SK-N-SH (cell line): ENCODE measurements around the gene ELP1. TPM values are rescaled to one million over a fixed set of nuclear protein-coding genes. Genes with fewer than 3 reads are reported as not detected.

ENCODE experiments used
- CTCF ChIA-PET: fragments of 300-600, 350-600 bp; formaldehyde crosslinking; extraction: SDS; loops from one replicate; lab custom pipeline; 2021; lab: Yijun Ruan, JAX
- POLR2A ChIA-PET: fragments of 350-600 bp; sonication (Branson Sonifier 250); formaldehyde crosslinking; extraction: SDS; loops from one replicate; lab custom pipeline; 2020; ENCODE audit warnings: antibody characterized with exemption, inconsistent platforms; lab: Yijun Ruan, JAX
- DNase-seq: peaks from one replicate; pipeline ENCODE4 v3.0.0; 2012
- H2AFZ ChIP-seq: fragments of 200-600 bp; sonication (generic); 2 replicates; pipeline ENCODE4 v1.8.1; 2016; ENCODE audit warnings: antibody characterized with exemption, mild to moderate bottlenecking, low read depth
- H3F3A ChIP-seq: fragments of 200-600 bp; sonication (generic); replicated peaks from 2 replicates; pipeline ENCODE3; 2016; ENCODE audit warnings: antibody characterized with exemption, mild to moderate bottlenecking; ENCODE audit not compliant: insufficient read depth
- H3K27ac ChIP-seq, 2 experiments: fragments of 200-500 bp in 1 of 2; fragments of 200-600 bp in 1 of 2; sonication (Bioruptor generic) in 1 of 2; sonication (generic), shearing (Covaris generic) in 1 of 2; 2 replicates each; pipeline versions ENCODE4 v1.5.1 to v1.6.1; 2014 to 2016; ENCODE audit warnings: low read depth in 2 of 2, inconsistent platforms in 1 of 2, low read length in 1 of 2, mild to moderate bottlenecking in 1 of 2, mixed read lengths in 1 of 2
- H3K27me3 ChIP-seq: fragments of 200-600 bp; sonication (generic), shearing (Covaris generic); 2 replicates; pipeline ENCODE4 v1.6.1; 2016; ENCODE audit warnings: mixed run types; ENCODE audit not compliant: insufficient read depth
- H3K36me3 ChIP-seq, 2 experiments: fragments of 200-500 bp in 1 of 2; fragments of 200-600 bp in 1 of 2; sonication (Bioruptor generic) in 1 of 2; sonication (generic) in 1 of 2; replicated peaks in 1 of 2; 2 replicates each; pipeline versions ENCODE3 to v1.5.1; 2014 to 2016; ENCODE audit warnings: low read length in 1 of 2, mild to moderate bottlenecking in 1 of 2; ENCODE audit not compliant: insufficient read depth in 2 of 2, control insufficient read depth in 1 of 2
- H3K4me1 ChIP-seq, 2 experiments: fragments of 200-500 bp in 1 of 2; fragments of 200-600 bp in 1 of 2; sonication (Bioruptor generic) in 1 of 2; sonication (generic), shearing (Covaris generic) in 1 of 2; 2 replicates each; pipeline versions ENCODE4 v1.5.1 to v1.6.1; 2014 to 2016; ENCODE audit warnings: low read depth in 1 of 2, low read length in 1 of 2, mixed run types in 1 of 2; ENCODE audit not compliant: insufficient read depth in 2 of 2, control insufficient read depth in 1 of 2
- H3K4me2 ChIP-seq: fragments of 200-600 bp; sonication (generic), shearing (Covaris generic); 2 replicates; pipeline ENCODE4 v1.6.1; 2017; ENCODE audit warnings: mixed run types
- H3K4me3 ChIP-seq, 2 experiments: fragments of 200-500 bp in 1 of 2; fragments of 200-600 bp in 1 of 2; sonication (Bioruptor generic) in 1 of 2; sonication (generic), shearing (Covaris generic) in 1 of 2; 2 replicates each; pipeline versions ENCODE4 v1.5.1 to v1.8.1; 2014 to 2016; ENCODE audit warnings: low read depth in 2 of 2, inconsistent platforms in 1 of 2, low read length in 1 of 2, mild to moderate bottlenecking in 1 of 2, mixed read lengths in 1 of 2, moderate library complexity in 1 of 2
- H3K79me2 ChIP-seq: fragments of 200-600 bp; sonication (generic); 2 replicates; pipeline ENCODE4 v1.8.1; 2017; ENCODE audit warnings: mild to moderate bottlenecking; ENCODE audit not compliant: insufficient read depth
- H3K9ac ChIP-seq: fragments of 200-600 bp; sonication (generic); 2 replicates; pipeline ENCODE4 v1.6.1; 2017; ENCODE audit warnings: mixed run types
- H3K9me2 ChIP-seq: fragments of 200-600 bp; sonication (generic); 2 replicates; pipeline ENCODE4 v1.6.1; 2017; ENCODE audit warnings: mixed run types
- H3K9me3 ChIP-seq: fragments of 200-600 bp; sonication (generic); 2 replicates; pipeline ENCODE4 v1.6.1; 2017; ENCODE audit warnings: mixed run types, mild to moderate bottlenecking, moderate library complexity
- H4K20me1 ChIP-seq: fragments of 200-600 bp; sonication (generic); 2 replicates; pipeline ENCODE4 v1.6.1; 2017; ENCODE audit warnings: mild to moderate bottlenecking, mixed run types; ENCODE audit not compliant: insufficient read depth
- CTCF ChIP-seq: fragments of 200-600 bp; sonication (generic); IDR thresholded peaks from 2 replicates; pipeline ENCODE4 v1.6.1; 2017; ENCODE audit warnings: antibody characterized with exemption, mild to moderate bottlenecking, moderate library complexity
- EP300 ChIP-seq, 2 experiments: IDR thresholded peaks; 2 replicates each; pipeline versions ENCODE4 v1.4.0 to v1.6.1; 2012; ENCODE audit warnings: borderline replicate concordance in 1 of 2, low read depth in 1 of 2, low read length in 1 of 2
- FOXJ3 ChIP-seq: sonication (generic); formaldehyde crosslinking; IDR thresholded peaks from 2 replicates; pipeline ENCODE4 v1.5.1; 2020; ENCODE audit warnings: mild to moderate bottlenecking, missing genetic modification reagents
- FOXM1 ChIP-seq: IDR thresholded peaks from 2 replicates; pipeline ENCODE4 v1.4.0; 2012; ENCODE audit warnings: low read depth, mild to moderate bottlenecking
- GABPA ChIP-seq: IDR thresholded peaks from 2 replicates; pipeline ENCODE4 v1.4.0; 2012; ENCODE audit warnings: low read depth, mild to moderate bottlenecking
- GATA2 ChIP-seq: sonication (generic); formaldehyde crosslinking; IDR thresholded peaks from 2 replicates; pipeline ENCODE4 v1.5.0; 2020; ENCODE audit warnings: mild to moderate bottlenecking, missing genetic modification reagents
- IRF3 ChIP-seq: fragments of 150-350 bp; IDR thresholded peaks from 2 replicates; pipeline ENCODE4 v1.6.1; 2016; ENCODE audit warnings: mild to moderate bottlenecking, low read depth, low read length
- MXI1 ChIP-seq: IDR thresholded peaks from 2 replicates; pipeline ENCODE4 v1.6.1; 2012; ENCODE audit warnings: mild to moderate bottlenecking, low read depth, low read length, improper control_type of control experiment
- NRF1 ChIP-seq: IDR thresholded peaks from 2 replicates; pipeline ENCODE4 v1.6.1; 2012; ENCODE audit warnings: low read depth, mild to moderate bottlenecking, low read length
- RAD21 ChIP-seq: IDR thresholded peaks from 2 replicates; pipeline ENCODE4 v1.6.1; 2012; ENCODE audit warnings: mild to moderate bottlenecking, low read length
- REST ChIP-seq: IDR thresholded peaks from 2 replicates; pipeline ENCODE4 v1.6.1; 2012; ENCODE audit warnings: mild to moderate bottlenecking, low read depth, low read length, moderate library complexity
- RXRA ChIP-seq: IDR thresholded peaks from 2 replicates; pipeline ENCODE4 v1.4.0; 2012; ENCODE audit warnings: low read depth, mild to moderate bottlenecking, borderline replicate concordance
- SIN3A ChIP-seq: IDR thresholded peaks from 2 replicates; pipeline ENCODE4 v1.6.1; 2012; ENCODE audit warnings: low read depth, mild to moderate bottlenecking, low read length, moderate library complexity, borderline replicate concordance
- SMC3 ChIP-seq: IDR thresholded peaks from 2 replicates; pipeline ENCODE4 v1.6.1; 2012; ENCODE audit warnings: low read depth, low read length, improper control_type of control experiment
- TAF1 ChIP-seq: IDR thresholded peaks from 2 replicates; pipeline ENCODE4 v1.6.1; 2012; ENCODE audit warnings: low read depth, mild to moderate bottlenecking, low read length, moderate library complexity, borderline replicate concordance
- TCF12 ChIP-seq: IDR thresholded peaks from 2 replicates; pipeline ENCODE4 v1.4.0; 2012
- TEAD4 ChIP-seq: IDR thresholded peaks from 2 replicates; pipeline ENCODE4 v1.4.0; 2012; ENCODE audit warnings: mild to moderate bottlenecking, borderline replicate concordance; ENCODE audit not compliant: insufficient read depth
- USF2 ChIP-seq: fragments of 150-350 bp; IDR thresholded peaks from 2 replicates; pipeline ENCODE4 v1.6.1; 2017; ENCODE audit warnings: antibody characterized with exemption, low read length, low read depth, borderline replicate concordance
- WGBS: methylation state at CpG from one replicate; pipeline ENCODE4 v1.1.6; 2017; ENCODE audit warnings: low lambda C conversion rate; 5-methylcytosine and 5-hydroxymethylcytosine counted together
- polyA plus RNA-seq, 3 experiments: library from polyadenylated mRNA; depleted of rRNA; stranded (reverse); fragments of >200 nt; gene quantifications; 2 replicates each; pipeline ENCODE4 v1.2.3, GENCODE V29; 2012
- TF ChIP-seq, protein P1 (sequence below): IDR thresholded peaks from 2 replicates; pipeline ENCODE4; 2012

Gene ELP1
- polyA plus RNA-seq, 1 of the 3 experiments (the other 2 are of a cell fraction), result 19.1 TPM

DNA sequence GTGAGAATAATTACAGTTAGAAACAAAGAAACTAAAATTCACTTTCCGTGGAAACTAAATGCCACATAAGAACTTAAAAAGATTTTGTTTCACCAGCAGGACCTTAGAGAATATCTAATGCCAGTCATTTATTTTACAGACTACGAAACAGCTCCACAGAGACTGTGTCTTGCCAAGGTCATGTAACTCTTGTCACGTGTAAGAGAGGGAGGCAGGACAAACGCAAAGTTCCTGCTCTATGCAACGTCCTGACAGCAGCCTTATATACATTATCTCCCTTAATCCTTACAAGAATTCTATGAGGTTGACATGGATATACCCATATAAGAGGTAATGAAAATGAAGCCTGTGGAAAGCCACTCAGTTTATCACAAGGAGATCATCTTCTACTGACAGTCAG is 40.0 kb upstream of the ELP1 start:
- no peak for DNase-seq
- H3F3A ChIP-seq, result peaks cover 6% of the 10 kb centered on the region
- H3K9ac ChIP-seq, result no peak overlapping the region
- no peaks in the 10 kb centered on the region; a peak in 1 of 4 replicates for H3K4me1 ChIP-seq
- CTCF ChIA-PET, result no interaction called here
- no peaks in the 10 kb centered on the region for H3K9me3 ChIP-seq
- H3K4me2 ChIP-seq, result no peak overlapping the region
- H3K27me3 ChIP-seq, result no peaks in the 10 kb centered on the region
- no peak overlapping the region for H3K4me3 ChIP-seq
- TF ChIP-seq, protein P1, sequence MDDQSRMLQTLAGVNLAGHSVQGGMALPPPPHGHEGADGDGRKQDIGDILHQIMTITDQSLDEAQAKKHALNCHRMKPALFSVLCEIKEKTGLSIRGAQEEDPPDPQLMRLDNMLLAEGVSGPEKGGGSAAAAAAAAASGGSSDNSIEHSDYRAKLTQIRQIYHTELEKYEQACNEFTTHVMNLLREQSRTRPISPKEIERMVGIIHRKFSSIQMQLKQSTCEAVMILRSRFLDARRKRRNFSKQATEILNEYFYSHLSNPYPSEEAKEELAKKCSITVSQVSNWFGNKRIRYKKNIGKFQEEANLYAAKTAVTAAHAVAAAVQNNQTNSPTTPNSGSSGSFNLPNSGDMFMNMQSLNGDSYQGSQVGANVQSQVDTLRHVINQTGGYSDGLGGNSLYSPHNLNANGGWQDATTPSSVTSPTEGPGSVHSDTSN, result no peak
- TF ChIP-seq RAD21 (no peak), TEAD4 (no peak), SIN3A (no peak), NRF1 (no peak), REST (no peak), FOXM1 (no peak)
- TF ChIP-seq, all 33 proteins: peak for 0
- Histone ChIP-seq H3K79me2 (0 out of 2 replicates have a peak, but pooled peaks cover 5% of the 10 kb centered on the region), H4K20me1 (no peaks in the 10 kb centered on the region), H3K27ac (no peak overlapping the region), H2AFZ (no peak overlapping the region), H3K36me3 (peaks cover 14 to 60% of the 10 kb centered on the region in 2 experiments), H3K9me2 (no peaks in the 10 kb centered on the region)
- WGBS, result 97% methylated on average over 5 of the region's 5 CpGs
- POLR2A ChIA-PET, result no interaction called here

- POLR2A ChIA-PET, result no interaction called here
- no peak overlapping the region for H3K4me3 ChIP-seq
- no peaks in the 10 kb centered on the region for H3K27me3 ChIP-seq
- no peak overlapping the region for H3K9ac ChIP-seq
- peaks cover 9 to 59% of the 10 kb centered on the region in 2 experiments for H3K36me3 ChIP-seq
- peaks cover 6% of the 10 kb centered on the region for H3F3A ChIP-seq
- no peaks in the 10 kb centered on the region for H4K20me1 ChIP-seq
- 98% methylated on average over 2 of the region's 2 CpGs for WGBS
- H2AFZ ChIP-seq, result no peak overlapping the region
- H3K27ac ChIP-seq, result no peak overlapping the region
- 0 out of 2 replicates have a peak, but pooled peaks cover 5% of the 10 kb centered on the region for H3K79me2 ChIP-seq
- no peaks in the 10 kb centered on the region for H3K9me2 ChIP-seq
- no peaks in the 10 kb centered on the region; a peak in 2 of 4 replicates for H3K4me1 ChIP-seq
- CTCF ChIA-PET, result interaction anchor here (1.5 kb wide), 1 partner anchor 18 kb away, joined by 6 read pairs; no protein-coding TSS in a partner anchor
- no peak overlapping the region for H3K4me2 ChIP-seq
- H3K9me3 ChIP-seq, result no peaks in the 10 kb centered on the region
- DNase-seq, result no peak
- TF ChIP-seq TCF12, result no peak
- no peak for TF ChIP-seq TEAD4
- TF ChIP-seq CTCF, result no peak
- TF ChIP-seq TAF1, result no peak
- no peak for TF ChIP-seq EP300 (IDR thresholded peaks at IDR 0.05; ENCODE audit: borderline replicate concordance in 1 of 2, low read depth in 1 of 2, low read length in 1 of 2)
- no peak for TF ChIP-seq GATA2 (CRISPR knock-in tag)
- no peak for TF ChIP-seq RAD21
- TF ChIP-seq USF2, result no peak
- TF ChIP-seq FOXJ3 (CRISPR knock-in tag), result no peak
- no peak for TF ChIP-seq SMC3
- no peak for TF ChIP-seq MXI1
- TF ChIP-seq NRF1, result no peak
- no peak for TF ChIP-seq IRF3
- no peak for TF ChIP-seq RXRA
- TF ChIP-seq GABPA, result no peak
These were observed 38.8 kb upstream of the ELP1 start for GRCh38 chr9:108972626-108973209.
